Gastrocnemius medialis (tissue), 4 donors: ENCODE measurements around the gene ZNF283. TPM values are rescaled to one million over a fixed set of nuclear protein-coding genes. Genes with fewer than 3 reads are reported as not detected.
A peak's percentile ranks its signal among the peaks of the same experiment; 100 is the strongest.
"Not testable (repeated sequence)": the region's sequence is repeated elsewhere in the genome, so short reads cannot be mapped to it uniquely, and the experiment has no call there.

Experiments
- ATAC-seq, 2 donors: fragments of 150-250 bp; one replicate each; pipeline ENCODE4 v1.9.1; 2016
- DNase-seq, 2 donors: peaks; one replicate each; pipeline ENCODE4 v3.0.0-alpha.2; 2019
- H3K27ac ChIP-seq, 4 donors: fragments of 200-600 bp; sonication (generic); 1 replicate in 1 of 4; 2 replicates in 3 of 4; pipeline ENCODE4 v1.5.1; 2016 to 2018; ENCODE audit warnings: mild to moderate bottlenecking in 2 of 4, moderate library complexity in 1 of 4
- H3K27me3 ChIP-seq, 3 donors: fragments of 200-600 bp; sonication (generic) in 2 of 3; 1 replicate in 1 of 3; 2 replicates in 2 of 3; pipeline versions ENCODE4 v1.5.1 to v1.6.0; 2016 to 2019; ENCODE audit warnings: mild to moderate bottlenecking in 1 of 3, moderate library complexity in 1 of 3
- H3K36me3 ChIP-seq, 2 donors: fragments of 200-600 bp; sonication (generic) in 1 of 2; one replicate each; pipeline ENCODE4 v1.5.1; 2017 to 2018
- H3K4me1 ChIP-seq, 2 donors: fragments of 200-600 bp; sonication (generic) in 1 of 2; one replicate each; pipeline ENCODE4 v1.5.1; 2016 to 2017; ENCODE audit warnings: mild to moderate bottlenecking in 2 of 2
- H3K4me3 ChIP-seq, 4 donors: fragments of 200-600 bp; sonication (generic) in 3 of 4; 1 replicate in 1 of 4; 2 replicates in 3 of 4; pipeline ENCODE4 v1.5.1; 2016 to 2019; ENCODE audit warnings: mild to moderate bottlenecking in 2 of 4
- H3K9me3 ChIP-seq, 3 donors: fragments of 200-600 bp; sonication (generic) in 2 of 3; 1 replicate in 1 of 3; 2 replicates in 2 of 3; pipeline ENCODE4 v1.5.1; 2016 to 2019
- POLR2A ChIP-seq, 2 donors: fragments of 450-650 bp; IDR thresholded peaks; one replicate each; pipeline ENCODE4 v1.6.1; 2017; ENCODE audit warnings: antibody characterized with exemption in 2 of 2, mild to moderate bottlenecking in 2 of 2, moderate library complexity in 2 of 2
- in situ Hi-C, 4 donors: fragments of 200-750 bp; cut with MboI; loops; one replicate each; pipeline versions ENCODE4 v1.15.0 to v1.8.0; 2017; ENCODE audit warnings: low sequenced_read_pairs in 4 of 4
- intact Hi-C: fragments of 100-400 bp; cut with DNase I; formaldehyde crosslinking; loops from one replicate; pipeline ENCODE4 v1.15.1; 2023; ENCODE audit warnings: low total_unique reads
- total RNA-seq, 4 donors: library from RNA; depleted of rRNA; stranded (reverse); fragments of >200 nt; gene quantifications; one replicate each; pipeline versions ENCODE4 v1.1.0 to v1.2.3, GENCODE V29; 2016
- TF ChIP-seq, protein P1 (sequence below), 5 experiments: fragments of 450-650 bp in 3 of 5; fragments of 200-600 bp in 2 of 5; sonication (generic) in 2 of 5; IDR thresholded peaks in 4 of 5; conservative IDR thresholded peaks in 1 of 5; 1 replicate in 4 of 5; 2 replicates in 1 of 5; pipeline ENCODE4 v1.5.1; 2016 to 2019; ENCODE audit warnings: antibody characterized with exemption in 5 of 5, mild to moderate bottlenecking in 3 of 5, moderate library complexity in 3 of 5

Gene ZNF283
- total RNA-seq, 4 donors from 2014 or later = 1.4 to 7.3 (median 2.1) TPM

DNA sequence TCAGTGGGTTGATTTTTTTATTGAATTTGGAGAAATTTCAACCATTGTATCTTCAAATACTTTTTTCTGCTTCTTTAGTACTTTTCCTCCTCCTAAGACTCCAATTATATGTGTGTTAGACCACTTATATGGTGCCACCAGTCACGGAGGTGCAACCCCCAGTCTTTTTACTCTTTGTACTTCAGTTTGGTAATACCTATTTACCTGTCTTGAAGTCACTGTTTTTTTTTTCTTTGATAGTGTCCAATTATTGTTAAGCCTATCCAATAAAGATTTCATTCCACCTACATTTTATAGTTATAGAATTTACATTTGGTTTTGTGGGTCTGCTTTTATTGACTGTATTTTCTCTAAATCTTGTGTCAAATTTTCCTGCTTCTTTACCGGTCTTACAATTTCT lies 14.9 kb downstream of the ZNF283 start:
- H3K4me3 ChIP-seq = no peak overlapping the region
- DNase-seq (no peak), ATAC-seq (no peak)
- no peaks in the 10 kb centered on the region for H3K4me1 ChIP-seq
- H3K27me3 ChIP-seq = no peaks in the 10 kb centered on the region
- in situ Hi-C loops = no loop called here
- TF ChIP-seq POLR2A (IDR thresholded peaks at IDR 0.05) = no peak
- TF ChIP-seq, protein P1, sequence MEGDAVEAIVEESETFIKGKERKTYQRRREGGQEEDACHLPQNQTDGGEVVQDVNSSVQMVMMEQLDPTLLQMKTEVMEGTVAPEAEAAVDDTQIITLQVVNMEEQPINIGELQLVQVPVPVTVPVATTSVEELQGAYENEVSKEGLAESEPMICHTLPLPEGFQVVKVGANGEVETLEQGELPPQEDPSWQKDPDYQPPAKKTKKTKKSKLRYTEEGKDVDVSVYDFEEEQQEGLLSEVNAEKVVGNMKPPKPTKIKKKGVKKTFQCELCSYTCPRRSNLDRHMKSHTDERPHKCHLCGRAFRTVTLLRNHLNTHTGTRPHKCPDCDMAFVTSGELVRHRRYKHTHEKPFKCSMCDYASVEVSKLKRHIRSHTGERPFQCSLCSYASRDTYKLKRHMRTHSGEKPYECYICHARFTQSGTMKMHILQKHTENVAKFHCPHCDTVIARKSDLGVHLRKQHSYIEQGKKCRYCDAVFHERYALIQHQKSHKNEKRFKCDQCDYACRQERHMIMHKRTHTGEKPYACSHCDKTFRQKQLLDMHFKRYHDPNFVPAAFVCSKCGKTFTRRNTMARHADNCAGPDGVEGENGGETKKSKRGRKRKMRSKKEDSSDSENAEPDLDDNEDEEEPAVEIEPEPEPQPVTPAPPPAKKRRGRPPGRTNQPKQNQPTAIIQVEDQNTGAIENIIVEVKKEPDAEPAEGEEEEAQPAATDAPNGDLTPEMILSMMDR (IDR thresholded peaks at IDR 0.05 in 4 of 5, conservative IDR thresholded peaks at IDR 0.05 in 1 of 5) = no peak
- intact Hi-C loops = no loop called here
- peaks cover 16 to 88% (median 21%) of the 10 kb centered on the region in 3 donors for H3K9me3 ChIP-seq
- H3K27ac ChIP-seq = no peak overlapping the region
- peaks cover 26 to 100% of the 10 kb centered on the region in 2 donors for H3K36me3 ChIP-seq

DNA sequence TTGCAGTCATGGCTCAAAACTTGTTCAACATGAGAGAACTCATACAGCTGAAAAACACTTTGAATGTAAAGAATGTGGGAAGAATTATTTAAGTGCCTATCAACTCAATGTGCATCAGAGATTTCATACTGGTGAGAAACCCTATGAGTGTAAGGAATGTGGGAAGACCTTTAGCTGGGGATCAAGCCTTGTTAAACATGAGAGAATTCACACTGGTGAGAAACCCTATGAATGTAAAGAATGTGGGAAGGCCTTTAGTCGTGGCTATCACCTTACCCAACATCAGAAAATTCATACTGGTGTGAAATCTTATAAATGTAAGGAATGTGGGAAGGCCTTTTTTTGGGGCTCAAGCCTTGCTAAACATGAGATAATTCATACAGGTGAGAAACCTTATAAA lies 20.1 kb downstream of the ZNF283 start:
- in situ Hi-C loops (no loop called here), intact Hi-C loops (no loop called here)
- no peak for ATAC-seq
- Histone ChIP-seq H3K4me3 (peak overlapping the region in 1 of 4 donors; percentile 27), H3K36me3 (peaks cover 18 to 100% of the 10 kb centered on the region in 2 donors), H3K9me3 (peaks cover 25 to 97% (median 43%) of the 10 kb centered on the region in 3 donors), H3K4me1 (no peaks in the 10 kb centered on the region), H3K27me3 (no peaks in the 10 kb centered on the region), H3K27ac (no peak overlapping the region)
- TF ChIP-seq POLR2A (IDR thresholded peaks at IDR 0.05) = no peak
- TF ChIP-seq, protein P1 (IDR thresholded peaks at IDR 0.05 in 4 of 5, conservative IDR thresholded peaks at IDR 0.05 in 1 of 5) = no peak
- DNase-seq = no peak

DNA sequence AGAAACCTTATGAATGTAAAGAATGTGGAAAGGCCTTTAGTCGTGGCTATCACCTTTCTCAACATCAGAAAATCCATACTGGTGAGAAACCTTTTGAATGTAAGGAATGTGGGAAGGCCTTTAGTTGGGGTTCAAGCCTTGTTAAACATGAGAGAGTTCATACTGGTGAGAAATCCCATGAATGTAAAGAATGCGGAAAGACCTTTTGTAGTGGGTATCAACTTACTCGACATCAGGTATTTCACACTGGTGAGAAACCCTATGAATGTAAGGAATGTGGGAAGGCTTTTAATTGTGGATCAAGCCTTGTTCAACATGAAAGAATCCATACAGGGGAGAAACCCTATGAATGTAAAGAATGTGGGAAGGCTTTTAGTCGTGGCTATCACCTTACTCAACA lies 20.8 kb downstream of the ZNF283 start:
- ATAC-seq = no peak
- TF ChIP-seq, protein P1 (IDR thresholded peaks at IDR 0.05 in 4 of 5, conservative IDR thresholded peaks at IDR 0.05 in 1 of 5) = no peak
- TF ChIP-seq POLR2A (IDR thresholded peaks at IDR 0.05) = no peak
- in situ Hi-C loops = no loop called here
- H3K27me3 ChIP-seq = no peaks in the 10 kb centered on the region
- intact Hi-C loops = no loop called here
- H3K9me3 ChIP-seq = peaks cover 25 to 94% (median 43%) of the 10 kb centered on the region in 3 donors
- H3K36me3 ChIP-seq = peaks cover 15 to 97% of the 10 kb centered on the region in 2 donors
- no peaks in the 10 kb centered on the region for H3K4me1 ChIP-seq
- peak overlapping the region in 1 of 4 donors; percentile 28 for H3K4me3 ChIP-seq
- no peak overlapping the region for H3K27ac ChIP-seq
- no peak for DNase-seq

DNA sequence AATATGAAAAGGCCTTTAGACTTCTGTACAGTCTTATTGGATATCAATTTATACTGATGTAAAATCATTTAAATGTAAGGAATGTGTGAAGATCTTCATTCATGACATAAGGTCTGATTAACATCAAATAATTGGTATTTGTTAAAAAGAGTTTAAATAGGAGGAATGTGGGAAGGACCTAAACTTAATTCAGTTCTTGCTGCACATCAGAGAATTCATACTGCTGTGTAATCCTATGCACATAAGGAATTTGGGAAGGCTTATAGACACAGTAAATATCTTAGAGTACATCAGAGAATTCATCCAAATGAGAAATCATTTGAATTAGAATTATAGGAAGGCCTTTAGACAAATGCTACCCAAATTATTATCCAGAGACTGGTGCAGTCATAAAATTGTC lies 21.7 kb downstream of the ZNF283 start:
- Histone ChIP-seq H3K9me3 (peaks cover 29 to 87% (median 40%) of the 10 kb centered on the region in 3 donors), H3K4me1 (no peaks in the 10 kb centered on the region), H3K36me3 (peaks cover 15 to 92% of the 10 kb centered on the region in 2 donors), H3K27me3 (no peaks in the 10 kb centered on the region), H3K4me3 (peak overlapping the region in 1 of 4 donors; percentile 40), H3K27ac (no peak overlapping the region)
- intact Hi-C loops = no loop called here
- in situ Hi-C loops = no loop called here
- TF ChIP-seq, protein P1 (IDR thresholded peaks at IDR 0.05 in 4 of 5, conservative IDR thresholded peaks at IDR 0.05 in 1 of 5) = no peak
- TF ChIP-seq POLR2A (IDR thresholded peaks at IDR 0.05) = no peak
- ATAC-seq (no peak), DNase-seq (no peak)

DNA sequence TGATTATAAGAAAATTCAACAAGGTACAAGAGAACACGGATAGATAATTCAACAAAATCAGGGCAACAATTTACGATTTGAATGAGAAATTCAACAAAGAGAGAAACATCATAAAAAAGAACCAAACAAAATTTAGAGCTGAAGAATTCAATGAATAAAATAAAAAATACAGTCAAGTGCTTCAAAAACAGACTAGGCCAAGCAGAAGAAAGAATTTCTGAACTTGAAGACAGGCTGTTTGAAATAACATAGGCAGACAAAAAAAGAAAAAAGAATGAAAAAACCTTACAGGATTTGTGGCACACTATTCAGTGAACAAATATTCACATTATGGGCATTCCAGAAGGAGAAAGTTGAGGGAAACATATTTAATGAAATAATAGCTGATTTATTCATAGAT lies 31.1 kb downstream of the ZNF283 start:
- in situ Hi-C loops = no loop called here
- H3K4me1 ChIP-seq = no peaks in the 10 kb centered on the region
- TF ChIP-seq POLR2A (IDR thresholded peaks at IDR 0.05) = no peak
- TF ChIP-seq, protein P1 (IDR thresholded peaks at IDR 0.05 in 4 of 5, conservative IDR thresholded peaks at IDR 0.05 in 1 of 5) = no peak
- peaks cover 0 to 26% of the 10 kb centered on the region in 2 donors for H3K36me3 ChIP-seq
- peaks cover 29 to 78% (median 42%) of the 10 kb centered on the region in 3 donors for H3K9me3 ChIP-seq
- peak overlapping the region in 1 of 4 donors; percentile 32 for H3K4me3 ChIP-seq
- no peaks in the 10 kb centered on the region for H3K27me3 ChIP-seq
- H3K27ac ChIP-seq = no peak overlapping the region
- ATAC-seq = no peak
- DNase-seq = no peak
- intact Hi-C loops = no loop called here

DNA sequence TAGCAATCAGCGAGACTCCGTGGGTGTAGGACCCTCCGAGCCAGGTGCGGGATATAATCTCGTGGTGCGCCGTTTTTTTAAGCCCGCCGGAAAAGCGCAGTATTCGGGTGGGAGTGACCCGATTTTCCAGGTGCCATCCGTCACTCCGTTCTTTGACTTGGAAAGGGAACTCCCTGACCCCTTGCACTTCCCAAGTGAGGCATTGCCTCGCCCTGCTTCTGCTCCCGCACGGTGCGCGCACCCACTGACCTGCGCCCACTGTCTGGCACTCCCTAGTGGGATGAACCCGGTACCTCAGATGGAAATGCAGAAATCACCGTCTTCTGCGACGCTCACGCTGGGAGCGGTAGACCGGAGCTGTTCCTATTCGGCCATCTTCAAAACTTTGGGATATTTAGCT lies 39.8 kb downstream of the ZNF283 start:
- peaks cover 20 to 52% (median 36%) of the 10 kb centered on the region in 3 donors for H3K9me3 ChIP-seq
- DNase-seq, in situ Hi-C loops, H3K27ac ChIP-seq, intact Hi-C loops, H3K4me1 ChIP-seq, ATAC-seq, H3K27me3 ChIP-seq: not testable (repeated sequence)
- H3K36me3 ChIP-seq = peaks cover 3 to 12% of the 10 kb centered on the region in 2 donors
- H3K4me3 ChIP-seq = peak overlapping the region in 1 of 4 donors; percentile 45
